ENCODE measurements around the gene UFD1. TPM values are rescaled to one million over a fixed set of nuclear protein-coding genes. Genes with fewer than 3 reads are reported as not detected.
"Not testable (repeated sequence)": the region's sequence is repeated elsewhere in the genome, so short reads cannot be mapped to it uniquely, and the experiment has no call there.

The UFD1 gene
- total RNA-seq, 4 donors from 2014 or later, result 26.9 to 38.1 (median 30.1) TPM

GRCh38 chr22:19440411-19441195, 38.4 kb downstream of the UFD1 start:
- TF ChIP-seq EP300 (IDR thresholded peaks at IDR 0.05), result no peak
- TF ChIP-seq, protein P1, sequence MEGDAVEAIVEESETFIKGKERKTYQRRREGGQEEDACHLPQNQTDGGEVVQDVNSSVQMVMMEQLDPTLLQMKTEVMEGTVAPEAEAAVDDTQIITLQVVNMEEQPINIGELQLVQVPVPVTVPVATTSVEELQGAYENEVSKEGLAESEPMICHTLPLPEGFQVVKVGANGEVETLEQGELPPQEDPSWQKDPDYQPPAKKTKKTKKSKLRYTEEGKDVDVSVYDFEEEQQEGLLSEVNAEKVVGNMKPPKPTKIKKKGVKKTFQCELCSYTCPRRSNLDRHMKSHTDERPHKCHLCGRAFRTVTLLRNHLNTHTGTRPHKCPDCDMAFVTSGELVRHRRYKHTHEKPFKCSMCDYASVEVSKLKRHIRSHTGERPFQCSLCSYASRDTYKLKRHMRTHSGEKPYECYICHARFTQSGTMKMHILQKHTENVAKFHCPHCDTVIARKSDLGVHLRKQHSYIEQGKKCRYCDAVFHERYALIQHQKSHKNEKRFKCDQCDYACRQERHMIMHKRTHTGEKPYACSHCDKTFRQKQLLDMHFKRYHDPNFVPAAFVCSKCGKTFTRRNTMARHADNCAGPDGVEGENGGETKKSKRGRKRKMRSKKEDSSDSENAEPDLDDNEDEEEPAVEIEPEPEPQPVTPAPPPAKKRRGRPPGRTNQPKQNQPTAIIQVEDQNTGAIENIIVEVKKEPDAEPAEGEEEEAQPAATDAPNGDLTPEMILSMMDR (IDR thresholded peaks at IDR 0.05), result no peak
- TF ChIP-seq POLR2A (IDR thresholded peaks at IDR 0.05), result no peak
- H3K27me3 ChIP-seq, result no peaks in the 10 kb centered on the region
- no peaks in the 10 kb centered on the region for H3K9me3 ChIP-seq
- peaks cover 0 to 11% (median 1%) of the 10 kb centered on the region in 4 donors for H3K4me1 ChIP-seq
- DNase-seq (ENCODE audit: low spot score in 2 of 2), result no peak
- H3K4me3 ChIP-seq, result no peak overlapping the region
- no peak overlapping the region for H3K27ac ChIP-seq
- H3K36me3 ChIP-seq, result peaks cover 0 to 59% (median 0%) of the 10 kb centered on the region in 3 donors
- WGBS, 2 donors, result 77 to 86% methylated on average over 7 to 8 of the region's 8 CpGs

DNA sequence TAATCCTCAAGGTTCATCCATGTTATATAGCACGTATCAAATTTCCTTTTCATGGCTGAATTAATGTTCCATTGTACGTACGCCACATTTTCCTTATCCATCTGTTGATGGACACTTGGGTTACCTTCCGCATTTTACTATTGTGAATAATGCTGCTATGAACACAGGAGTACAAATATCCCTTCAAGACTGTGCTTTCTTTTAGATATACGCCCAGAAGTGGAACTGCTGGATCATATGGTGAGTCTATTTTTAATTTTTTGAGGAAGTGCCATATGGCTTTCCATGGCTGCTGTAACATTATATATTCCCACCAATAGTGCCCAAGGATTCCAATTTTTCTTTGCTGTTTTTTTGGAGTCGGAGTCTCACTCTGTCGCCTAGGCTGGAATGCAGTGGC, 40.7 kb downstream of the UFD1 start:
- WGBS, 2 donors, result 87% methylated on average over 7 of the region's 7 CpGs

GRCh38 chr22:19436444-19437161, 42.4 kb downstream of the UFD1 start:
- H3K27me3 ChIP-seq; H3K9me3 ChIP-seq; H3K4me3 ChIP-seq; DNase-seq (ENCODE audit: low spot score in 2 of 2); H3K27ac ChIP-seq: not testable (repeated sequence)
- 87 to 90% methylated on average over 9 of the region's 9 CpGs for WGBS, 2 donors
- peaks cover 0 to 13% (median 7%) of the 10 kb centered on the region in 4 donors for H3K4me1 ChIP-seq
- H3K36me3 ChIP-seq, result peaks cover 0 to 49% (median 0%) of the 10 kb centered on the region in 3 donors

More for the DNA sequence above, 40.7 kb downstream of the UFD1 start:
- TF ChIP-seq, protein P1 (IDR thresholded peaks at IDR 0.05), result no peak
- TF ChIP-seq EP300 (IDR thresholded peaks at IDR 0.05) (no peak), POLR2A (IDR thresholded peaks at IDR 0.05) (no peak)
- no peak overlapping the region for H3K27ac ChIP-seq
- H3K4me3 ChIP-seq, result no peak overlapping the region
- DNase-seq (ENCODE audit: low spot score in 2 of 2), result no peak
- no peaks in the 10 kb centered on the region for H3K27me3 ChIP-seq
- H3K4me1 ChIP-seq, result peaks cover 0 to 11% (median 2%) of the 10 kb centered on the region in 4 donors
- peaks cover 0 to 65% (median 0%) of the 10 kb centered on the region in 3 donors for H3K36me3 ChIP-seq
- H3K9me3 ChIP-seq, result no peaks in the 10 kb centered on the region

GRCh38 chr22:19434829-19435580, 44.0 kb downstream of the UFD1 start:
- no peak overlapping the region for H3K27ac ChIP-seq
- TF ChIP-seq POLR2A (IDR thresholded peaks at IDR 0.05) (no peak), EP300 (IDR thresholded peaks at IDR 0.05) (no peak)
- TF ChIP-seq, protein P1 (IDR thresholded peaks at IDR 0.05), result no peak
- H3K27me3 ChIP-seq, result no peaks in the 10 kb centered on the region
- peaks cover 0 to 23% (median 18%) of the 10 kb centered on the region in 4 donors for H3K4me1 ChIP-seq
- 71 to 86% methylated on average over 2 of the region's 2 CpGs for WGBS, 2 donors
- no peak overlapping the region for H3K4me3 ChIP-seq
- peaks cover 0 to 37% (median 0%) of the 10 kb centered on the region in 3 donors for H3K36me3 ChIP-seq
- no peaks in the 10 kb centered on the region for H3K9me3 ChIP-seq
- DNase-seq (ENCODE audit: low spot score in 2 of 2), result no peak

- TF ChIP-seq POLR2A (IDR thresholded peaks at IDR 0.05) (no peak), EP300 (IDR thresholded peaks at IDR 0.05) (no peak)
- TF ChIP-seq, protein P1 (IDR thresholded peaks at IDR 0.05), result no peak
- 92 to 96% methylated on average over 7 of the region's 7 CpGs for WGBS, 2 donors
- peaks cover 0 to 29% (median 23%) of the 10 kb centered on the region in 4 donors for H3K4me1 ChIP-seq
- DNase-seq (ENCODE audit: low spot score in 2 of 2), result no peak
- H3K27me3 ChIP-seq, result no peaks in the 10 kb centered on the region
- no peaks in the 10 kb centered on the region for H3K9me3 ChIP-seq
- H3K4me3 ChIP-seq, result no peak overlapping the region
- H3K36me3 ChIP-seq, result peaks cover 0 to 34% (median 0%) of the 10 kb centered on the region in 3 donors
- H3K27ac ChIP-seq, result no peak overlapping the region
Observed at GRCh38 chr22:19434401-19434800, 44.6 kb downstream of the UFD1 start.

Data from tibial nerve (tissue), 4 donors.